ENCODE measurements around the gene DNM3. TPM values are rescaled to one million over a fixed set of nuclear protein-coding genes. Genes with fewer than 3 reads are reported as not detected.

DNM3 gene
- polyA plus RNA-seq, 3 donors from 2014 or later = 0.52 to 1.2 (median 0.99) TPM

DNA sequence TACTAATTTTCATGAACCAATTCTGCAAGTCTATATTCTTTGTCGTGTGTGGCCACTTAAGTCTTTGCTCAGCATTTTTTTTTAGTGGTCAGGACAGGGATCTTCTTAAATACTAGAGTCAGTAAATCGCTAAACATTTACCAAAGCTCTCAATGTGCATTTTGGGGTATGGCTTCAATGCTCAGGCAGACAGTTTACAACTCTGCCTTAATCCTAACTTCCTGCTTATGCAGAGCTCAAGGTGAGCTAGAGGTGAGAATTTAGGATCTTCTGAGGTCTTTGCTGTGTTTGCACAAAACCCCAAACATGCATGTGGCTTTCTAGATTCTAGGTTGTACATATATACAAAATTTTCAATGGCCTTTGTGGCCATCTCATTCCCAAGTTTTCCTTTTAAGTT lies 153.0 kb downstream of the DNM3 start:
- Mint-ChIP-seq H3K4me1 (no peaks in the 10 kb centered on the region), H3K27me3 (ENCODE audit: low read depth in 3 of 3) (peaks cover 0 to 3% (median 0%) of the 10 kb centered on the region in 3 donors), H3K27ac (no peak overlapping the region), H3K36me3 (no peaks in the 10 kb centered on the region), H3K9me3 (no peaks in the 10 kb centered on the region), H3K4me3 (no peak overlapping the region)
- no peak for DNase-seq

DNA sequence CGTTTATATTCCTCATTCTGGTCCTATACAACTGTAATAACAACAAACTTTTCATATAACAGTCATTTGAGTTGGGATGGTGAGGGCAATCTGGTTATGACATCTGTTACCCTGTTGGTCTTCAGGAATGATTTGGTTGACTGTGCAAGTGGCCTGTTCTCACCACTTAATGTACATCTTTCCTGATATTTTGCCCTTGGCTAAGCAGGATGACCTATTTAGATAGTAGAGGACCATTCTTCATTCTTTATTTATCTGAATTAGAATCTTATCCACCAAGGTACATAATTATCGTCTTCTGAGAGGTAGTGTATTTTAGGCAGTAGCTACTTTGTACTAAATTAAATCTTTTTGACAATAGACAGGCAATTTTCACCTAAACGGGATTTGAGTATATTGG lies 154.3 kb downstream of the DNM3 start:
- Mint-ChIP-seq H3K27ac (no peak overlapping the region), H3K4me3 (no peak overlapping the region), H3K27me3 (ENCODE audit: low read depth in 3 of 3) (peaks cover 0 to 3% (median 0%) of the 10 kb centered on the region in 3 donors), H3K9me3 (no peaks in the 10 kb centered on the region), H3K4me1 (no peaks in the 10 kb centered on the region), H3K36me3 (no peaks in the 10 kb centered on the region)
- DNase-seq = no peak

DNA sequence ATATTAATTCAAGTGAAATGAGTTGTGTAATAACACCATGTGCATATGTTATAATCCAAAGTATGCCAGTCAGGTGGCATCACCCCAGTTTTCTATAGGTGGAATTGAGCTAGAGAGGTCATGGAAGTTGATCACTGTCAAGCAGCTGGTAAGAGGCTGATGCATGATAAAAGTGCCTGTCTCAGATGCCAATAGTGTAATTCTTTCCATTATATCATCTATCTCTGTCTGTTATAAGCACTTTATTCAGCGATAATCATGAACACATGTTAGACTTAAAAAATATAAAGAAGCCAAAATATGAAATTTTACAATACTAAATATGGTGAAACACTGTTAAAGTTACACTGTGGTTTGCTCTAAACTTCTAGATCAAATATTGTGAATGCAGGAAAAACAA lies 156.6 kb downstream of the DNM3 start:
- no peak overlapping the region for H3K4me3 Mint-ChIP-seq
- DNase-seq = no peak
- H3K27ac Mint-ChIP-seq = no peak overlapping the region
- peaks cover 0 to 3% (median 0%) of the 10 kb centered on the region in 3 donors for H3K27me3 Mint-ChIP-seq (ENCODE audit: low read depth in 3 of 3)
- no peaks in the 10 kb centered on the region for H3K9me3 Mint-ChIP-seq
- no peaks in the 10 kb centered on the region for H3K36me3 Mint-ChIP-seq
- no peaks in the 10 kb centered on the region for H3K4me1 Mint-ChIP-seq

DNA sequence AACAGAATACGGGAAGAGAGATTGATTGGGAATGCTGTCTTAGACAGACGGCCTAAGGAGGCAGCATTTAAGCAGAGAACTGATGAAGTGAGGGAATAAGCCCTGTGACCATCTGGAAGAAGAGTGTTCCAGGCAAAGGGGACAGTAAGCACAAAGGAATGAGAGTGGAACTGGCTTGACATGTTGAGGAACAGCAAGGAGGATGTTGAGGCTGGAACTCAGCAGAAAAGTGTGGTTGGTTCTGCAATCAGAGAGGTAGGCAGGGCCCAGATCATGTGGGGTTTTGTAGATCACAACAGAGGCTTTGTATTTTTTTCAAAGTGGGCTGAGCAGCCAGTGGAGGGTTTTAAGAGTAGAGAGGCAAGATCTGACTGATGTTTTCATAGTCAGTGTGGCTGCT lies 157.4 kb downstream of the DNM3 start:
- no peaks in the 10 kb centered on the region for H3K9me3 Mint-ChIP-seq
- H3K27ac Mint-ChIP-seq = no peak overlapping the region
- peaks cover 0 to under 1% of the 10 kb centered on the region in 2 donors for H3K4me1 Mint-ChIP-seq
- peaks cover 0 to 3% (median 0%) of the 10 kb centered on the region in 3 donors for H3K27me3 Mint-ChIP-seq (ENCODE audit: low read depth in 3 of 3)
- no peaks in the 10 kb centered on the region for H3K36me3 Mint-ChIP-seq
- H3K4me3 Mint-ChIP-seq = no peak overlapping the region
- DNase-seq = no peak

DNA sequence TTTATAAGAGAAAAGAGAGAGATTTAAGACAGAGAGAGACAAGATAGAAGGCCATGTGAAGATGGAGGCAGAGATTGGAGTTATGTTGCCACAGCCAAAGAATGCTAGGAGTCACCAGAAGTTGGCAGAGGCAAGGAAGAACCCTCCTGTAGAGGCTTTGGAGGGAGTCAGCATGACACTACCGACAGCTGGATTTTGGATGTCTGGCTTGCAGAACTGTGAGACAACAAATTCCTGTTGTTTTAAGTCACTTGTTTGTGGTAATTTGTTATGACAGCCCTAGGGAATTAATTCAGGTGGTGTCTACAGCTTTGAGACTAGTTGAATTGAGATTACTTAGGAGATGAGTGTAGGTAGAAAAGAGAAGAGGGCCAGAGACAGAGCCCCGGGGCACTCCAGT lies 158.5 kb downstream of the DNM3 start:
- no peak for DNase-seq
- Mint-ChIP-seq H3K27me3 (ENCODE audit: low read depth in 3 of 3) (peaks cover 0 to under 1% (median 0%) of the 10 kb centered on the region in 3 donors), H3K36me3 (no peaks in the 10 kb centered on the region), H3K27ac (no peak overlapping the region), H3K9me3 (no peaks in the 10 kb centered on the region), H3K4me1 (peaks cover 0 to 7% of the 10 kb centered on the region in 2 donors), H3K4me3 (no peak overlapping the region)

DNA sequence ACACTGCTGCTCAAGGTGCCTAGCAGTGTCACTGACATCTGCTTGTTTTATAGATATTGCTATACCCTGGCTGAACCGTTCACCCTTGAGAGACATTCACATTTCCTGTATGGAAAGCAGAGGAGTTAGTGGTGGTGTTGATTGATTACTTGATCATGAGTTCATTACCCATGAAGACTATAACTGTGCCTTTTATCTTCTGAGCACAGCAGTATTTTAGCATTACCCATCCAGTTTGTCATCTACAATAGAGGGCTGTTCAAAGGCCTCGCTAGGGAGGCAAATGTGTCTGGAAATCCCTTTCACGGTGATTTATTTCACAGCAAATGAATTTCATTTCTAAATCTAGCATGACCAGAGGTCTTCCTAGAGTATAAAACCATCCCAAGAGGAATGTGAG lies 160.0 kb downstream of the DNM3 start:
- no peak for DNase-seq
- H3K4me3 Mint-ChIP-seq = no peak overlapping the region
- no peaks in the 10 kb centered on the region for H3K36me3 Mint-ChIP-seq
- no peaks in the 10 kb centered on the region for H3K27me3 Mint-ChIP-seq (ENCODE audit: low read depth in 3 of 3)
- H3K27ac Mint-ChIP-seq = no peak overlapping the region
- H3K9me3 Mint-ChIP-seq = no peaks in the 10 kb centered on the region
- H3K4me1 Mint-ChIP-seq = peaks cover 0 to 7% of the 10 kb centered on the region in 2 donors

DNA sequence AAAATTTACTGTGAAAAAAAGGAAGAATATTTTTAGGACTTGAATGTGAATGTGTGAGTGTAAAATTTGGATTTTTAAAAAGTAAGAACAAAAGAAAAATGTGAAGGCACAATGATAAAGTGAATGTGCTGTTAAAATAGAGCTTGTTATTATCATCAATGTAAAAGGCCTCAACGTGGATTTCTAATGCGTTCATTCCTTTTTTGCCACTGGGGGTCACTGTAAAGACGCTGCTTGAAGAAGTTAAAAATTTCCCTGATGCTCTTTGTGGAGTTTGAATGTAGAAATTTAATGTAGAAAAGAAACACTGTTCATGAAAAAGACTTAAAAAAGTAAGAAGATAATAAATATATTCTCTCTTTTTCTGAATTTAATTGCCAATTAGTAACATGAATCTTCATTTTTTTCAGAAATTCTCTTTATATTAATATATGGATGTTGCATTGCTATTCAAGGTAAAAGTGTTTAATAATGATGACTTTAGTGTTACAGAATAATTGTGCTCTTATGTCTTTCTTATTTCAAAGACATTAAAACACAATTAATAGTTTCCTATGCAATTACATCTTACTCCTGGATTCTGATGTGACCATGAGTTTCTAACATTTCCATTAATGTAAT lies 161.5 kb downstream of the DNM3 start:
- H3K36me3 Mint-ChIP-seq = no peaks in the 10 kb centered on the region

DNA sequence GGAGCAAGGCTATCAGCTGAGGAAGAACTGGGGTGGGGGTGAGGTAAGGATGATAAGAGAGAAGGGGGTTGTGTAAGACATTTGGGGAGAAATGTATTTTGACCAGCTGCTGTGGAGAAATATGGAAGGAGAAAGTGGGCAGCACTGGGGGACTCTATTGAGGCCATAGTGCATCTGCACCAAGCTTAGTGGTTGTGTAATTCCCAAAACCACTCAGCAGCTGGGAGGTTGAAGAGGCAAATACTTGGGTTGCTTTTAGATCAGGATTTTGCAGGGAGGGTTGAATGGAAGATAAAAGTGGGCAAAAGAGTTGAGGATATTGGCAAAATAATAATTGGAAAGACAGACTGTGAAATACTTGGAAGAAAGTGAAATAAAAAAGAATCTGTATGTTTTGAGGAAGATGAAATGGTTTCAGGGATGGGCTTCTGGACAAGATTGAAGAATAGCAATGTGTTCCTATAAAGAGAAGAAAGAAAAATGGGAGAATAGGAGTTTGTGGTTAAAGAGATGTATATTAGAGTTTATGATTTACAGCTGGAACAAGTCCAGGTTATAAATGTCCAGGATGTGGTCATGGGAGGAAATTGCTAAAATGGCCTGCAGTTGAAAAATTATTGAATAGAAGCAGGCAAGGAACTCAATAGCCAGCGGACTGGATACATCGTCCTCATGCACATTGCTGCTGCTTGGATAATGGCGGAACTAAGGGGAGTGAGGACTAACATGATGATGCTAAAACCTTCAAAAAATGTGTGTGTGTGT lies 162.7 kb downstream of the DNM3 start:
- no peaks in the 10 kb centered on the region for H3K36me3 Mint-ChIP-seq
- no peaks in the 10 kb centered on the region for H3K9me3 Mint-ChIP-seq
- H3K4me1 Mint-ChIP-seq = peaks cover 0 to 7% of the 10 kb centered on the region in 2 donors
- no peak for DNase-seq
- no peak overlapping the region for H3K27ac Mint-ChIP-seq
- no peak overlapping the region for H3K4me3 Mint-ChIP-seq
- H3K27me3 Mint-ChIP-seq (ENCODE audit: low read depth in 3 of 3) = no peaks in the 10 kb centered on the region

More for the DNA sequence above, 161.5 kb downstream of the DNM3 start:
- H3K27me3 Mint-ChIP-seq (ENCODE audit: low read depth in 3 of 3) = no peaks in the 10 kb centered on the region
- H3K9me3 Mint-ChIP-seq = no peaks in the 10 kb centered on the region
- H3K4me1 Mint-ChIP-seq = peaks cover 0 to 7% of the 10 kb centered on the region in 2 donors
- no peak overlapping the region for H3K27ac Mint-ChIP-seq
- H3K4me3 Mint-ChIP-seq = no peak overlapping the region
- peak; percentile 18 to 40 (median 38) for DNase-seq

DNA sequence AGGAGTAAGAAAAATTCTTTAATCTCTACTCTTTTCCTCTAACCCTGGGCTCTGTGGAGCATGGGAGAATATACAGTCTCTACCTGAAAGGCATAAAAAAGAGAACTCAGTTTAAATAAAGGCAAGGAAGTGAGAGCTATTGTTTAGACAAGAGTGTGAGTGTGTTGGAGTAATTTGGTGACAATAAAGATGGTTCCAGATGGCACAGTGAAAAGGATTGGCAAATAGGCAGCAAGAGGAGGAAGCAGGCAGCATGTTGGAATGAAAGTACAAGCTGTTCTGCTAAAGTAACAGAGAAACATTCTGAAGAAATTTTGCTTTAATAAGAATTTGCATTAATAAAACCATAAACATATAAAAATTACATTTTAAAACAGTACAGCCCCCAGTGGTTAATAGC lies 163.4 kb downstream of the DNM3 start:
- Mint-ChIP-seq H3K4me3 (no peak overlapping the region), H3K27ac (no peak overlapping the region), H3K4me1 (peaks cover 0 to 7% of the 10 kb centered on the region in 2 donors), H3K9me3 (peaks cover 0 to under 1% (median 0%) of the 10 kb centered on the region in 6 donors), H3K36me3 (no peaks in the 10 kb centered on the region), H3K27me3 (ENCODE audit: low read depth in 3 of 3) (no peaks in the 10 kb centered on the region)
- DNase-seq = no peak

DNA sequence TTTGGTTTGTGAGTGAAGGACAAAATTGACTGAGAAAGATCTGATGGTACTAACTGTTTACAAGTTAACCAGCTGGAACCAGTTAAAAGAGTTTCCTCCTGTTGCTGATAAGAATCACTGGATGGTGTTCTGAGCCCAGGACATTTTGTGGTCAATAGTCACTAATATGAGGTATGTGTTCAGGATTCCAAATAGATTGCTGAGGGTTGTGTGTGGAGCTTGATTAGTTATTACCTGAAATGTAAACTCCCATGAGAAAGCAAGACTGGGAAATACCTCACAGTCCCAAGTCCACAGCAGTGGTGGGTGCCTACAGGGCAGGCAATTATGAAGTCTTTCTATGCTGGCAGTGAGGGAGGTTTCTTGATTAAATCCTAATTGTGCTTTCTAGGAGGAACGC lies 164.6 kb downstream of the DNM3 start:
- Mint-ChIP-seq H3K27ac (peak overlapping the region in 1 of 6 donors; percentile 3), H3K36me3 (no peaks in the 10 kb centered on the region), H3K9me3 (peaks cover 0 to 11% (median 10%) of the 10 kb centered on the region in 6 donors), H3K27me3 (ENCODE audit: low read depth in 3 of 3) (peaks cover 0 to 2% (median 0%) of the 10 kb centered on the region in 3 donors), H3K4me1 (peaks cover 0 to 7% of the 10 kb centered on the region in 2 donors), H3K4me3 (no peak overlapping the region)
- no peak for DNase-seq

DNA sequence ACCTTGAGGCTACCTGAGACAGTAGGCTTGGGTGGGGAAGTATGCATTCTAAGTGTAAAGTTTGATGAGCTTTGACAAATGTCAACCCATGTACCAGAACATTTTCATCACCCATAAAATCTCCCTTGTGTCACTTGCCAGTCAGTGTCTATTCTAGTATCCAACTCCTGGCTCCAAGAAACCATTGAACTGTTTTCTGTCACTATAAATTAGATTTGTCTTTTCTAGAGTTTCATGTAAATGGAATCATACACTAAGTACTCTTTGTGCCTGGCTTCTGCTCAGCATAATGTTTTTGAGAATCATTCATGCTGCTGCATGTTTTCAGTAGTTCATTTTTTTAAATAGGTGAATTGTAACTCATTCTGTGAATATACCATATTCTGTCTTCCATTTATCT lies 165.4 kb downstream of the DNM3 start:
- H3K27ac Mint-ChIP-seq = peak overlapping the region in 1 of 6 donors; percentile 15
- no peak overlapping the region for H3K4me3 Mint-ChIP-seq
- H3K4me1 Mint-ChIP-seq = peaks cover 0 to 7% of the 10 kb centered on the region in 2 donors
- peaks cover 0 to 2% (median 0%) of the 10 kb centered on the region in 3 donors for H3K27me3 Mint-ChIP-seq (ENCODE audit: low read depth in 3 of 3)
- no peak for DNase-seq
- peaks cover 0 to 19% (median 13%) of the 10 kb centered on the region in 6 donors for H3K9me3 Mint-ChIP-seq
- no peaks in the 10 kb centered on the region for H3K36me3 Mint-ChIP-seq

DNA sequence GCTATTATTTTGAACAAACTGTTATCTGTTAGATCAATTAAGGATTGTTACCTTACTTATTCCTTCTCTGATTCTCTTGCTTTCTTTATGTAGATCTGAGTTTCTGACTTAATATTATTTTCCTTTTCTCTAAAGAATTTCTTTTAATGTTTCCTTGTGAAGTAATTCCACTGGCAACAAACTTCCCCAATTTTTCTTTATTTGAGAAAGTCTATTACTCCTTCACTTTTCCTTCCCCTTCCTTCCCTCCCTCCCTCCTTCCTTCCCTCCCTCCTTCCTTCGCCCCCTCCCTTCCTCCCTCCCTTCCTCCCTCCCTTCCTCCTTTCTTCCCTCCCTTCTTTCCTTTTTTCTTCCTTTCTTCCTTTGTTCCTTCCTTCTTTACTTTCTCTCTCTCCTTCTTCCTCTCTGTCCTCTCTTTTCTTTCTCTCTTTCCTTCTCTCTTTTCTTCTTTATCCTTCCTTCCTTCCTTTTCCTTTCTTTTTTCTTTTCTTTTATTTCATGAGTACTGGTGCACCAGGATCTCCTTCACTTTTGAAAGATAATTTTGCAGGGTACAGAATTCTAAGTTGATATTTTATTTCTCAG lies 177.5 kb downstream of the DNM3 start:
- Mint-ChIP-seq H3K27me3 (ENCODE audit: low read depth in 3 of 3) (peaks cover 0 to 8% (median 3%) of the 10 kb centered on the region in 3 donors), H3K27ac (no peak overlapping the region), H3K4me1 (no peaks in the 10 kb centered on the region), H3K36me3 (peaks cover 0 to 3% (median 0%) of the 10 kb centered on the region in 3 donors), H3K9me3 (peaks cover 0 to 1% (median 0%) of the 10 kb centered on the region in 6 donors), H3K4me3 (no peak overlapping the region)
- no peak for DNase-seq

DNA sequence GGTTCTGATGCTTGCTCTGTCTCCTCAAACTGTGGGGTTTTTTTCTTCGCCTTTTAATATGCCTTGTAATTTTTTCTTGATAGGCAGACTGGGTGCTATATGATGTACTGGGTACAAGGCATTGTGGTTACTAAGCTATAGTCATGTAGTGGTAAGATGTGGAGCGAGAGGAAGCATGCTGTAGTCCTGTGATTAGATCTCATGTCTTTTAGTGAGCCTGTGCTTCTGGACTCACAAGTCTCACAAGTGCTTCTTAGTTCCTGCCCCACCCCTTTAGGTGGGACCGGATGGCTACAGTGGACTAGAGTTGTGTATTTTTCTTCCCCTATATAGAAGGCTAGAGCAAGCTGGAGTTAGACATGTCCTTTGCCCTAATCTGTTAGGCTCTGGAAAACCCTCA lies 178.7 kb downstream of the DNM3 start:
- Mint-ChIP-seq H3K4me1 (no peaks in the 10 kb centered on the region), H3K36me3 (peaks cover 0 to 3% (median 0%) of the 10 kb centered on the region in 3 donors), H3K4me3 (no peak overlapping the region), H3K27ac (no peak overlapping the region), H3K9me3 (no peaks in the 10 kb centered on the region), H3K27me3 (ENCODE audit: low read depth in 3 of 3) (peaks cover 0 to 6% (median 3%) of the 10 kb centered on the region in 3 donors)
- DNase-seq = no peak

DNA sequence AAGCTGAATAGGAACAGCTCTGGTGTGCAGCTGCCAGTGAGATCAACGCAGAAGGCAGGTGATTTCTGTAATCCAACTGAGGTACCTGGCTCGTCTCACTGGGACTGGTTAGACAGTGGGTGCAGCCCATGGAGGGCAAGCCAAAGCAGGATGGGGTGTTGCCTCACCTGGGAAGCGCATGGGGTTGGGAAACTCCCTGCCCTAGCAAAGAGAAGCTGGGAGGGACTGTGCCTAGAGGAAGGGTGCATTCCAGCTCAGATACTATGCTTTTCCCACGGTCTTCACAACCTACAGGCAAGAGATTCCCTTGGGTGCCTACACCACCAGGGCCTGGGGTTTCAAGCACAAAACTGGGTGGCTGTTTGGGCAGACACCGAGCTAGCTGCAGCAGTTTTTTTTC lies 183.2 kb downstream of the DNM3 start:
- H3K27me3 Mint-ChIP-seq (ENCODE audit: low read depth in 3 of 3) = peaks cover 3 to 14% (median 4%) of the 10 kb centered on the region in 3 donors
- no peaks in the 10 kb centered on the region for H3K4me1 Mint-ChIP-seq
- peaks cover 0 to 2% (median 0%) of the 10 kb centered on the region in 6 donors for H3K9me3 Mint-ChIP-seq
- H3K4me3 Mint-ChIP-seq = no peak overlapping the region
- H3K27ac Mint-ChIP-seq = no peak overlapping the region
- no peak for DNase-seq
- H3K36me3 Mint-ChIP-seq = no peaks in the 10 kb centered on the region

Data from immature natural killer cell (primary cell).